HG03039 (cell line): ENCODE results near the gene NT5C1B.

ENCODE experiments used
- ATAC-seq: cut with Tn5 transposase; IDR thresholded peaks from one replicate; pipeline ENCODE4 v1.9.1; 2021; ENCODE audit warnings: mild to moderate bottlenecking, moderate library complexity; ENCODE audit not compliant: unreplicated experiment

The NT5C1B gene

DNA sequence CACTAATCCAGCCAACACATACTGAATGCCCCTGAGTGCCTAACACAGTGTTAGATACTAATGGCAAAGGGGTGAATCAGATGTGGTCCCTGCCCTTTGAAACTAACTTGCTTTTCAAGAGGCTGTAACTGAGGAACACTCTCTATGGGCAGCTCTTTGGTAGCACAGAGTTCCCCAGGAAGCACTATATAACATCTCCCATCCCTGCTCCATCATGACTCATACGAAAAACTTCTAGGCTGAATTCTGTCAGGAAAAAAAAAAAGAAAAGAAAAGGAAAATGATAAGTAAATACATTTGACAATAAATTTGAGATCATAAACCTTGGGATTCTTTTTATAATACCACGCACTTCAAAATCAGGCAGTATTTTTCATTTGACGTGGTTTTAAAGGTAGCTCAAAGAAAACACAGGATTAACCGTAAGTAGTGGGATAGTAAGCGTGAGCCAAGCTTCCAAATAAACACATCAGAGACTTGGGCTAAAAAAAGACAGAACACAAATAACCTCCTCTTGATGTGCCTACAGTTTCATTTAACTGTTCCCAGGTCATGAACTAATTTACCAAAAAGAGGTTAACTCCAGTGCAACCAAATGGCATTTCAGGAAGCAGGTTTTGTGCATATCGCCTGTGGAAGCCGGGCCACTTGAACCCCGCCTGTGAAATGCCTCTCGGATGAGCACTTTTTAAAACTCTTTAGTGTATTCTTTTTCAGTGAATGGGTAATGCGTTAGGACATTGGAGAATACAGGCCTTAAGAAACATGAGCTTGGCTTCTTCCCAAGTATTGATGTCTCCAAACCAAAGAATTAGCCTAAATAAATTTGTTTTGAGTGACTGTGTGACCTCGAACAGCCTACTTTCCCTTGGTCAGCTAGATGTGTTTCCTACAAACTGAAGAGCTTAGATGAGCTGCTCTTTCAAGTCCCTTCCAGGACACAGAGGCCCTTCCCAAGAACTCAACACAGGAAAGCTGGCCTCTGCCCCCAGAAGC, 71.0 kb downstream of the NT5C1B start:
- no peak for ATAC-seq

DNA sequence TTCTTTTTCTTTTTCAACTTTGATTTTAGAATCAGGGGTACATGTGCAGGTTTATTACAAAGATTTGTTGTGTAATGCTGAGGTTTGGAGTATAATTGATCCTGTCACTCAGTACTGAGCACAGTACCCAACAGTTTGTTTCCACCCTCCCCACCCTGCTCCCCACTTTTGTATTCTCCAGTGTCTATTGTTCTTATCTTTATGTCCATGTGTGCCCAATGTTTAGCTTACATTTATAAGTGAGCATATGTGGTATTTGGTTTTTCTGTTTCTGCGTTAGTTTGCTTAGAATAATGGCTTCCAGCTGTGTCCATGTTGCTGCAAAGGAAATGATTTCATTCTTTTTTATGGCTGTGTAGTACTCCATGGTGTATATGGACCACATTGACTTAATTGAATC, 72.0 kb downstream of the NT5C1B start:
- ATAC-seq = no peak

- ATAC-seq = no peak
Observed at GRCh38 chr2:18516112-18516511, 73.3 kb downstream of the NT5C1B start.

DNA sequence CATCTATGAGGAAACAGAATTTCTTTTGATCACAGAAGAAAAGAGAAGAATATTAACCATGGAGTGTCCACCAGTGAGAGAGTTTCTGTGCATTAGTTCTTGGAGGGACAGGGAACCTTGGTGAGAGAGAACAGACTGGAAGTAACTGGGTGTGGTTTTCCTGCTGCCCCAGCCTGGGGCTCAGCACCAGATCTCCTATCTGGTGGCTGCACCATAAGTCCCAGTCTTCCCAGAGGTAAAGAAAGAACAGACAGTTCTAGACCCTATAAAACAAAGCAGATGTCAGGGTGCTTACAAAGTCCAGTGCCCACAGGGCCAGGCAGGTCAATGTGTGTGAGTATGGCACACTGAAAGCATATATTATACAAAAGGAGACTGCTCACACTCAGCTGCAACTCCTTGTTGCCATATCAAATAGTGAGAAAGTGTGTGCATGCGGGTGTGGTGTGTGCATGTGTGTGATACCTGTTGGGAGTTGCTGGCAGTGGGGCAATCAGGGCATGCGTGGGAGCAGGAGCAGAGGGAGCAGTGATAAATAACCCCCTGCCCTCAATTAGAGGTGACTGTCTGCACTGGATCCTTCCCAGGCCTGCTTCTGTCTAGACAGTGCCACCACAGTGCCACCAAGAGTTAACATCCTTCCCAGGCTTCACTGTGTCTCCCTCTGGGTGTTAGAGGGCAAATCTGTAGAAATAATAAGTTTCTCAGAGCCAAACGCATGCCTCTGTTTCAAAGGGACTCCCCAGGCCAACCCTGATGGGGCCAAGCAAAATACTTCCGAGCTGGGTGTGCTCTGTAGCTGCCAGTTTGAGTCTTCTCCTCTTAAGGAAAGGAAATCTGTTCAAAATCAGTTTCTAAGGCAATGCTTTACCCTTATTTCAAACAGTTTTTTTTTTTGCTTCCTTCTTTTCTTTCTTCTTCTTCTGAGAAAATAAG, 74.6 kb downstream of the NT5C1B start:
- ATAC-seq = no peak
